ENCODE data around the gene MED4. TPM values are rescaled to one million over a fixed set of nuclear protein-coding genes. Genes with fewer than 3 reads are reported as not detected.

The MED4 gene
- total RNA-seq, 1 experiment from 2014 or later = 50.6 TPM

DNA sequence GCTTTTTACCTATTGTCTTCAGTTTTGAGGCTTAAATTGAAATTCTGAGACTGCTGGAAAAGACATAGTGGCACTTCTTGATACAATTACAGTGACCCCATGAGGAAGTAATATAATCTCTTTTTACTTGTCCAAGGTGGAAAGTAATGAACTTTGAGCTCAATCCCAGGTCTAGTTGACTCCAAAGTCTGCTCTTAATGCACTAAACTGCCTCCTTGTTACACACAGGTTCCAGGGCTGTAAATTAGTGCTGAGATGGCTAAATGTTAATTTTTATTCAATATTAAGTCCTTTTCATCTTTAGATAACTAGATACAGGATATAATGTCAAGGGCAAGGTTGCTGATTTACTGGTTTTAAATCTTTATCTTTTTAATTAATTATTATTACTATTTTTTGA, 54.9 kb downstream of the MED4 start:
- no peak overlapping the region for H3K27ac Mint-ChIP-seq
- TF ChIP-seq, protein P1, sequence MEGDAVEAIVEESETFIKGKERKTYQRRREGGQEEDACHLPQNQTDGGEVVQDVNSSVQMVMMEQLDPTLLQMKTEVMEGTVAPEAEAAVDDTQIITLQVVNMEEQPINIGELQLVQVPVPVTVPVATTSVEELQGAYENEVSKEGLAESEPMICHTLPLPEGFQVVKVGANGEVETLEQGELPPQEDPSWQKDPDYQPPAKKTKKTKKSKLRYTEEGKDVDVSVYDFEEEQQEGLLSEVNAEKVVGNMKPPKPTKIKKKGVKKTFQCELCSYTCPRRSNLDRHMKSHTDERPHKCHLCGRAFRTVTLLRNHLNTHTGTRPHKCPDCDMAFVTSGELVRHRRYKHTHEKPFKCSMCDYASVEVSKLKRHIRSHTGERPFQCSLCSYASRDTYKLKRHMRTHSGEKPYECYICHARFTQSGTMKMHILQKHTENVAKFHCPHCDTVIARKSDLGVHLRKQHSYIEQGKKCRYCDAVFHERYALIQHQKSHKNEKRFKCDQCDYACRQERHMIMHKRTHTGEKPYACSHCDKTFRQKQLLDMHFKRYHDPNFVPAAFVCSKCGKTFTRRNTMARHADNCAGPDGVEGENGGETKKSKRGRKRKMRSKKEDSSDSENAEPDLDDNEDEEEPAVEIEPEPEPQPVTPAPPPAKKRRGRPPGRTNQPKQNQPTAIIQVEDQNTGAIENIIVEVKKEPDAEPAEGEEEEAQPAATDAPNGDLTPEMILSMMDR (conservative IDR thresholded peaks at IDR 0.05) = no peak
- H3K56ac ChIP-seq (ENCODE audit: insufficient read length, low read depth, low read length) = no peak overlapping the region

More for the DNA sequence above, 54.9 kb downstream of the MED4 start:
- no peak overlapping the region for H3K4me3 Mint-ChIP-seq
- Histone ChIP-seq H3K23me2 (ENCODE audit: insufficient read length, low read depth, low read length, poor library complexity, severe bottlenecking) (peaks cover 4% of the 10 kb centered on the region), H2BK5ac (ENCODE audit: insufficient read length, low read length) (no peak overlapping the region), H4K8ac (replicated peaks; ENCODE audit: insufficient read length, low read depth, low read length) (no peak overlapping the region), H2BK12ac (ENCODE audit: insufficient read length, low read depth, low read length) (no peak overlapping the region), H2BK120ac (ENCODE audit: low read depth, low read length, poor library complexity, severe bottlenecking) (no peak overlapping the region), H4K5ac (ENCODE audit: insufficient read length, low read depth, low read length) (no peak overlapping the region), H3K4me1 (ENCODE audit: insufficient read depth, low read length) (0 out of 2 replicates have a peak, but pooled peaks cover 3% of the 10 kb centered on the region), H3K27ac (ENCODE audit: insufficient read length, low read depth, low read length) (no peak overlapping the region), H3T11ph (ENCODE audit: low read length) (no peak overlapping the region), H3K4me2 (ENCODE audit: insufficient read depth, insufficient read length, low read length) (no peak overlapping the region), H3K9ac (ENCODE audit: extremely low read depth, insufficient read length, low read length) (no peak overlapping the region), H3K27me3 (ENCODE audit: insufficient read depth, low read length) (no peaks in the 10 kb centered on the region), H2BK15ac (ENCODE audit: low read depth, low read length) (no peak overlapping the region), H3K14ac (ENCODE audit: insufficient read depth, low read length) (no peak overlapping the region), H3K18ac (ENCODE audit: insufficient read length, low read depth, low read length) (no peak overlapping the region), H3K23ac (ENCODE audit: insufficient read length, low read depth, low read length) (no peak overlapping the region), H3K79me2 (ENCODE audit: insufficient read depth, low read length) (0 out of 2 replicates have a peak, but pooled peaks cover 2% of the 10 kb centered on the region), H4K20me1 (ENCODE audit: control insufficient read depth, insufficient read depth, insufficient read length) (no peaks in the 10 kb centered on the region), H3K79me1 (ENCODE audit: insufficient read depth, low read depth, low read length, poor library complexity, severe bottlenecking) (no peaks in the 10 kb centered on the region), H2AK5ac (ENCODE audit: insufficient read length, low read length) (no peak overlapping the region), H2BK20ac (ENCODE audit: low read depth, low read length, poor library complexity, severe bottlenecking) (no peak overlapping the region), H3K9me3 (ENCODE audit: control insufficient read depth, low read depth, low read length) (no peaks in the 10 kb centered on the region), H4K91ac (ENCODE audit: insufficient read length, low read depth, low read length) (no peak overlapping the region), H2AFZ (ENCODE audit: low read length) (no peak overlapping the region), H3K4ac (ENCODE audit: low read depth, low read length) (no peak overlapping the region)
- H3K27me3 Mint-ChIP-seq (ENCODE audit: low read depth) = no peaks in the 10 kb centered on the region
- DNase-seq = no peak
- peaks cover 18 to 33% (median 23%) of the 10 kb centered on the region in 3 experiments for H3K36me3 Mint-ChIP-seq (ENCODE audit: insufficient read depth in 1 of 3, low read depth in 3 of 3)
- peaks cover 0 to 3% of the 10 kb centered on the region in 2 experiments; a peak in 2 of 5 replicates for H3K9me3 Mint-ChIP-seq
- peaks cover 17 to 18% of the 10 kb centered on the region in 2 experiments for H3K4me1 Mint-ChIP-seq
